GM18511 (cell line): Measurements from ENCODE around the gene TFCP2L1.
"Not testable (repeated sequence)": the region's sequence is repeated elsewhere in the genome, so short reads cannot be mapped to it uniquely, and the experiment has no call there.

Experiments
- ATAC-seq: cut with Tn5 transposase; IDR thresholded peaks from one replicate; pipeline ENCODE4 v1.9.1; 2021; ENCODE audit warnings: mild to moderate bottlenecking, moderate library complexity; ENCODE audit not compliant: unreplicated experiment

Gene TFCP2L1

GRCh38 chr2:121227381-121228144 lies 57.4 kb downstream of the TFCP2L1 start:
- not testable (repeated sequence) for ATAC-seq

GRCh38 chr2:121225681-121226080 lies 59.3 kb downstream of the TFCP2L1 start:
- not testable (repeated sequence) for ATAC-seq

DNA sequence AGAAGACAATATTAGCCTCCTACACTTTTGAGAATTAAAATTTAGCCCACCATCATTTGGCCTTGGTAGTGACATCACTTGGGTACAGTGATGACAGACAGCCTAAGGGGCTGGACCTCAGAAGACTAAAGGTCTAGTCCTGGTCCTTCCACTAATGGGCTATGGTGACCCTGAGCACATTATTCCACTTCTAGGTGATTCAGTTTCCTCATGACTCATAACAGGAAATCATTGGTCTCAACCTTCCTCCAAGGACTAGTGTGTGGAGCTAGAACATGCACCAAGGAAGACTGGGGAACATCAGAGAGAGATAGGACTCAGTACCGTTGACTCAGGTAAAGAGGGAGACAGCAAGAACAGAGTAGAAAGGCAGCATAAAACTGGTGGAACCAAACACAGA lies 64.0 kb downstream of the TFCP2L1 start:
- ATAC-seq = no peak

DNA sequence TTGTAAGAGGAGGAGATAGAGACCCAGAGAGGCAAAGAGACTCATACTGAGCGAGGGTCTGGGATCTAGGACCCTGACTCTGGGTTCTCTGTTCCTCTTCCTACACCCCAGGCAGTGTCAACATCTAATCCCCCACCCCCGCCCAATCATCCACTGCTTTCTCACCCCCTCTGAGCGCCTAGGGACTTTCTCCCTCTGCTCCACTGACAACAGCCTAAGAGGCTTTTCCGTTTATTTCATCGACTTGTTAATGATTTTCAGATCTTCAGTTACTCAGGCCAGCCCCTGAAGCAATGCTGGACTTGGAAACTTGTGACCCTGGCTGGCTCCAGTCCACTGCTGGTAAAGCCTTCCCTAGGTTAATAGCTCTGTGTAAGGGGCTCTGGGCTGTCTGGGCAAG lies 65.1 kb downstream of the TFCP2L1 start:
- ATAC-seq = no peak

- ATAC-seq = no peak
Measured at GRCh38 chr2:121218386-121218938, 66.5 kb downstream of the TFCP2L1 start.

GRCh38 chr2:121217627-121218026 lies 67.4 kb downstream of the TFCP2L1 start:
- no peak for ATAC-seq

DNA sequence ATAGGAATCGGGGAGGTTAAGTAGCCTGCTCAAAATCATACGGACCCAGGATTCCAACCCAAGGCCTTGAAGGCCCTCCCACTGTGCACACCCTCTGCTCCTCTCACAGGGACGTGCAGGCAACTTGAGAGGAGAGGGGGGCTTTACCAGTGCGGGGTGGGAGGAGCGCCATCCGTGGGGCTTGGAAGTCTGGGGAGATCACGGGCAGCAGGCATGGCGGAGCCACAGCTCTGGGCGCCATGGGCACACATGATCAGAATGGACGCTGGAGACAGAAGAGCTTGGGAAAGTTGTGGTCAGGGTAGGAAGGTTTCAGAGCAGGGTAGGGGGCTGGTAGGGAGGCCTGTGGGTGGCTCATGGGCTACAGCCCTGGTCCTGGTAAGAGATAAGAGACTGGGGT lies 70.7 kb downstream of the TFCP2L1 start:
- no peak for ATAC-seq

- ATAC-seq = no peak
Measured at GRCh38 chr2:121213386-121213785, 71.6 kb downstream of the TFCP2L1 start.

GRCh38 chr2:121212661-121213325 lies 72.2 kb downstream of the TFCP2L1 start:
- no peak for ATAC-seq

- ATAC-seq = no peak
Measured at GRCh38 chr2:121211689-121212151, 73.3 kb downstream of the TFCP2L1 start.

- ATAC-seq = no peak
Measured at GRCh38 chr2:121211251-121211650, 73.8 kb downstream of the TFCP2L1 start.

DNA sequence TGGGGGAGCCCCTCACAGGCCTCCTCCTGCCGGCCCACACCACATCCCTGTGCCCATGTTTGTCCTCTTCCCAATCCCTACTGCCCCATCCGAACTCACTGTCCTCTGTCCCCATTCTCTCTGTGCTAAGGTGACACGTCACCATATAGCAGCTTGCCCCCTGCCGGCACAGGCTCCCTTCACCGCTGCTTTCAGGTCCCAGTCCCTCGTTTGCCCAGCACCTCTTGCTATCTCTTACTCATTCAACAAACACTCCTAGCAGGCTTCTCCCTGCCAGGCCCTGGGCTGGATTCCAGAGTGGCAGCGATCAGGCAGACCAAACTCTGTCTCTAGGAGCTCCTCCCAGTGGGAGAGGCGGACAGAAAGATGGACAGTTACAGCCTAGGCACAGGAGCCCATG lies 74.3 kb downstream of the TFCP2L1 start:
- ATAC-seq = no peak

DNA sequence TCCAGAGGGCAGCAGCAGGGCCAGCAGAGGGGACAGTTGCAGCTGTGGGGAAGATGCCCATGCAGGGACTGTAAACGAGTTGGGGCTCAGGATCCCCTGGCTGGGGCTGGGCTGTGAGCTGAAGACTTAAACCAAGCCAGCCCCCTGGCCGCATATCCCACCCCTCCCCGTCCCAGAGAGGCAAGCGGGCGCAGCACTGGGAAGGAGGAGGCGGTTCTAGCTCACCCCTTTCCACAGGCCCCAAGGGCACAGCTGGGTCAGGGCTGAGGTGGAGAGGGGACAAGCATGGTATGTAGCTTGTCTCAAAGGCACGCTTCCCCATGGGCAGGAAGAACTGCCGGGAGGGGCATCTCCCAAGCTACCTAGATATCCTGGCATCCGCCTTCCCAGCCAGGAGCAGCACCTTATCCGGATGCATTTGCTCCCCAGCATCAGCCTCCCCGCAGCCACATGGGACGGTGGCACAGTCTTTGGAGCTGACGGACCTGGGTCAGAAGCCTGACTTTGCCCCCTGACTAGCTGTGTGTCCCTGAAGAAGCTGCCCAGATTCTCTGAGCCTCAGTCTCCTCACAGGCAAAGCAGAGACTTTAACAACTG lies 75.9 kb downstream of the TFCP2L1 start:
- ATAC-seq = no peak

- no peak for ATAC-seq
Measured at GRCh38 chr2:121207494-121207893, 77.5 kb downstream of the TFCP2L1 start.

- no peak for ATAC-seq
Measured at GRCh38 chr2:121205321-121205942, 79.6 kb downstream of the TFCP2L1 start.

GRCh38 chr2:121203591-121204249 lies 81.3 kb downstream of the TFCP2L1 start:
- ATAC-seq = no peak

DNA sequence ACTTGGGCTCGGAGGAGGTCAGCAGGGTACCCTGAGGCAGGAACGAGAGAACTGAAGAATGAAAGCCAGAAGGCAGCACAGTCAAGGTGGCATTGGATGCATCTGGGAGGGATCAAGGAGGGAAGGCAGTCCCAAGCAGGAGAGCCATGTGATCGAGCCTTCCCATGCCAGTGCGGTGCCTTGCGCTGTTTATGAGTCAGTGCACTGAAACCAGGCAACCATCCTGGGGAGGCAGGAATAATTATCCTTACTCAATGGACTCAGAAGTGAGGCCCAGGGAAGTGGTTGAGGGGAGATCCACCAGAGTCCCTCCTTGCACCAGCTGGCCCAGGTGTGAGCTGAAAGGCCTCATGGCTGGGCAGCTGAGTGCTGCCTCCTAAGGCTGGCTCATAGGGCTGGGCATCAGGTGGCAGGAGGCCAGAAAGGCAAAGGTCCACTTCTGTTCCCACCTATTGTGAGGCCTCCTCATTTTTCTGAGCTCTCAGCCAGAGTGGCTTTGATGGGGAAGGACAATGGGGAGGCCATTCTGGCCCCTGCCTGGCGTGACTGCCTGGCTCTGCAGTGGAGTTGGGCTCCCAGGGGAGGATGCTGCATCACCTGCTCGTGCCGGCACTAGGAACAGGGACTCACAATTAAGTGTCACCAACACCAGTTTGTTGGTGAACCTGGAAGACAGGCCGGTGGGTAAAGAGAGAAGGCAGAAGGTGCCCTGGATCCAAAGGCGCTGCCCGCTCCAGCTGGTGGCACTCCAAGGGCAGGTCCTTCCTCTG lies 82.3 kb downstream of the TFCP2L1 start:
- ATAC-seq = no peak

DNA sequence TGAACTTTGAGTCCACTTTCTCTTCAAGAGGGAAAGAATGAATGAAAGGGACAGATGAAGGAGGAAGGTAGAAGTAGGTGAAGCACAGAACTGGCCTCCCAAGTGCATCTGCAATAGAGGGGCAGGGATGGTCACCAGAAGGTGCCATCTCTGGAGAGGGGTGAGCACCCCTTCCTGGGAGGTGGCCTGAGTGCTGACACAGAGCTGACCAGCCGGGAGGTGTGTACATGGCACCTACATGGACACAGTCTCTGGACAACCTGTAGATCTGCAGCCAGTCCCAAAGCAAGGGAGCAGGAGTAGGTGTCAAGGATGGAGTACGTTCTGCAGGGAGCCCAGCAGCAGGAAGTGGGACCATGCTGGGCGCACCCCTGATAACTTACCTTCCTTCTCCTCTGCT lies 83.2 kb downstream of the TFCP2L1 start:
- ATAC-seq = no peak

- no peak for ATAC-seq
Measured at GRCh38 chr2:121200419-121201315, 84.3 kb downstream of the TFCP2L1 start.
